Measurements from ENCODE around the gene HLCS.

HLCS gene

DNA sequence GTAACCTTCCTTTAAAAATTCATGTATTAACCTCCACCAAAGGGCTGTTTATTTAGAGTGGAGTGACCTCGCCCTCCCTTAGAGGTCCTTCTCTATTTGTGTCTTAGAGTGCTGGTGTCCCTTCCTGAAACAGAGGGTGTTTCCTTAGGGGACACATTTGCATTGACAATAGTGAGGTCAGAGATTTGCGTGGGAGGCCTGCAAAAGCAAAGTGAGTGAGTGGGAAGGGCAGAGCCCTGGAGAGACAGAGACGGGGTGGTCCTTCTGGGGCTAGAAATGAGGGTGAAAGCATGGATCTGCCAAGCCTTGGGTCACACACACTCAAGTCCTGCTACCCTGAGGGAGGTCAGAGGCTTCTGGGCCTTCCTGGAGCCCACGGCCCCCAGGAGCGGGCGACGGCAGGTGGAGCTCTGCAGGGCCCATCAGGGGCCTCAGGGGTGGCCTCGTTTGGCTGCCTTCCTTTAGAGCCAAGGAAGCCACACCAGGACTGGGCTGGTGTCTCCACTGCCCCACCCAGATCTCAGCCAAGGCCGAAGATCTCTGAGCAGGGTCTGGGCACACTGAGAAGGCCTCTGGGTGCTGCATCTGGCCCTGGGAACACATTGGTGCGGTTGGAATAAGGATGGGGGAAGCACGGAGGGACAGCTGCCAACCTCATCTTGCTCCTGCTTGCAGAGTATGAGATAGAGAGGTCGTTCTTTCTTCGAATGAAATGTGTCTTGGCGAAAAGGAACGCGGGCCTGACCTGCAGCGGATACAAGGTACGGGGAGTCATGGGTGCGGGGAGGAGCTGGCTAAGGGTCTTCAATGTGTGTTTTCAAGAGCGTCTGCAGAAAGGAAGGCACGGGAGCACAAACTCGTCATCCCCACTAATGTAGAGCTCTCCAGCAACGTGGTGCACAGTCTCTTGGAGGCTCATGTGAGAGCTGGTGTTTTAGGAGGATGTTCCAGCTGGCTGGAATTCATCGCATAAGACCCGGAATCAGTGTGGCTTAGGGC is 243.8 kb downstream of the HLCS start:
- DNase-seq (ENCODE audit: low read depth, low spot score), result no peak
- no peak overlapping the region for H3K4me3 ChIP-seq (ENCODE audit: low read depth, low read length)
- POLR2A ChIA-PET, result no interaction called here
- TF ChIP-seq, protein P1, sequence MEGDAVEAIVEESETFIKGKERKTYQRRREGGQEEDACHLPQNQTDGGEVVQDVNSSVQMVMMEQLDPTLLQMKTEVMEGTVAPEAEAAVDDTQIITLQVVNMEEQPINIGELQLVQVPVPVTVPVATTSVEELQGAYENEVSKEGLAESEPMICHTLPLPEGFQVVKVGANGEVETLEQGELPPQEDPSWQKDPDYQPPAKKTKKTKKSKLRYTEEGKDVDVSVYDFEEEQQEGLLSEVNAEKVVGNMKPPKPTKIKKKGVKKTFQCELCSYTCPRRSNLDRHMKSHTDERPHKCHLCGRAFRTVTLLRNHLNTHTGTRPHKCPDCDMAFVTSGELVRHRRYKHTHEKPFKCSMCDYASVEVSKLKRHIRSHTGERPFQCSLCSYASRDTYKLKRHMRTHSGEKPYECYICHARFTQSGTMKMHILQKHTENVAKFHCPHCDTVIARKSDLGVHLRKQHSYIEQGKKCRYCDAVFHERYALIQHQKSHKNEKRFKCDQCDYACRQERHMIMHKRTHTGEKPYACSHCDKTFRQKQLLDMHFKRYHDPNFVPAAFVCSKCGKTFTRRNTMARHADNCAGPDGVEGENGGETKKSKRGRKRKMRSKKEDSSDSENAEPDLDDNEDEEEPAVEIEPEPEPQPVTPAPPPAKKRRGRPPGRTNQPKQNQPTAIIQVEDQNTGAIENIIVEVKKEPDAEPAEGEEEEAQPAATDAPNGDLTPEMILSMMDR (IDR thresholded peaks at IDR 0.05; ENCODE audit: insufficient read depth, low read length, missing control alignments), result no peak
- CTCF ChIA-PET, result interaction anchor here (0.7 to 1.2 kb wide), 3 partner anchors 12 to 92 kb away, joined by 3 read pairs; no protein-coding TSS in a partner anchor

DNA sequence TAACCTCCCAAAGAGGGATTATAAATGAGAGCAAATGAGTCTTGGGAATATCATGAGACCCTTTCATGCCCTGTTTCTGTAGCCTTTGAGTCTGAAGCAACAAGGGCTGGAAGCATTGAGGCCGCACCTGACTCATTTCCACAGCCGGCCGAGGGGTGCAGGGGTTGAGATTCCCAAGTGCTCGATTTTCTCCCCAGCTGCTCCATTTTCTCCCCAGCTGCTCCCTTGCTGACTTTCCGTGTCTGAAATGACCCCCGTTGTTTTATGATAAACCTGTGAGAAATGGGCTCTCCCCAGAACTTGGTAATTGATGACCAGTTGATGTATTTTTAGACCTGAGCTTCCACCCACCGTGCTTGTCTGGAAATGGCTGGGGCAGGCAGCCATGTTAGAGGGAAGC is 244.7 kb downstream of the HLCS start:
- DNase-seq (ENCODE audit: low read depth, low spot score), result no peak
- H3K4me3 ChIP-seq (ENCODE audit: low read depth, low read length), result no peak overlapping the region
- CTCF ChIA-PET, result interaction anchor here (0.9 kb wide), 1 partner anchor 91 kb away, joined by 3 read pairs; no protein-coding TSS in a partner anchor
- POLR2A ChIA-PET, result no interaction called here
- TF ChIP-seq, protein P1 (IDR thresholded peaks at IDR 0.05; ENCODE audit: insufficient read depth, low read length, missing control alignments), result no peak

DNA sequence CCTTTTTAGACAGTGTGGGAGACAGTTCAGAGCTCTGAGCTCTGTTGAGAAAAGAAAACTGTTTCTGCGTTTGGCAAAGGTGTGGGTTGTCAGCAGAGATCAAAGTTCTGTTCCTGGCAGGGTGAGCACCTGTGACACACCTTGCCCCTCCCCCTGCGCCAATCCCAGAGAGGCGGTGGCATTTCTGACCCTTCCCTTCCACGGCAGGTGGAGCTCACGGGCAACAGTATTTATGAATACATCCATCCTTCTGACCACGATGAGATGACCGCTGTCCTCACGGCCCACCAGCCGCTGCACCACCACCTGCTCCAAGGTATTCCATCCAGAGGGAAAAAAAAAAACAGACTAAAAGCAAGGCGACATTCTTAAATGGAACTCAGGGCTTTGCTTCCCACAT is 246.9 kb downstream of the HLCS start:
- no peak overlapping the region for H3K4me3 ChIP-seq (ENCODE audit: low read depth, low read length)
- ChIA-PET CTCF (no interaction called here), POLR2A (no interaction called here)
- TF ChIP-seq, protein P1 (IDR thresholded peaks at IDR 0.05; ENCODE audit: insufficient read depth, low read length, missing control alignments), result no peak
- no peak for DNase-seq (ENCODE audit: low read depth, low spot score)

- TF ChIP-seq, protein P1 (IDR thresholded peaks at IDR 0.05; ENCODE audit: insufficient read depth, low read length, missing control alignments), result no peak
- CTCF ChIA-PET, result no interaction called here
- no peak overlapping the region for H3K4me3 ChIP-seq (ENCODE audit: low read depth, low read length)
- DNase-seq (ENCODE audit: low read depth, low spot score), result no peak
- POLR2A ChIA-PET, result no interaction called here
Observed at GRCh38 chr21:36718951-36719501, 247.4 kb downstream of the HLCS start.

DNA sequence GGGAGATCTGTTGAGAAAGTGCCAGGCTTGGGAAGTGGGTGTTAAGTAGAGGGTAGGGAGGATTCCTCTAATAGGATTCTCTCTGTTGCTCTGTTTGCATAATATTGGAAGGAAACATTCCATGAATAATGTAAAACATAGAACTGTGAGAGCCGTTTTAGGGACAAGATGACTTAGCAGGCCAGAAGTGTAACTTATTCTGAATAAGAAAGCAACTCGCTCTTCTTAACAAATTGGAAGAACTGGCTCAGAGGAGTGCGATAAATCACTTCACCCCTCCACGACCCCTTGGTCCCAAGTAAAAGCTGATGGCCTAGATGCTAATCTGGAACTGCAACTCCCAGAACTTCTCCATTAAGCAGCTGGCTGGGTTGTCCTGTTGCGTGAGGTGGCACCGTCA is 248.5 kb downstream of the HLCS start:
- no peak overlapping the region for H3K4me3 ChIP-seq (ENCODE audit: low read depth, low read length)
- no peak for DNase-seq (ENCODE audit: low read depth, low spot score)
- TF ChIP-seq, protein P1 (IDR thresholded peaks at IDR 0.05; ENCODE audit: insufficient read depth, low read length, missing control alignments), result no peak
- ChIA-PET POLR2A (no interaction called here), CTCF (no interaction called here)

- CTCF ChIA-PET, result no interaction called here
- H3K4me3 ChIP-seq (ENCODE audit: low read depth, low read length), result no peak overlapping the region
- no peak for DNase-seq (ENCODE audit: low read depth, low spot score)
- TF ChIP-seq, protein P1 (IDR thresholded peaks at IDR 0.05; ENCODE audit: insufficient read depth, low read length, missing control alignments), result no peak
- POLR2A ChIA-PET, result no interaction called here
Observed at GRCh38 chr21:36716836-36717235, 249.6 kb downstream of the HLCS start.

Measured in AG04449 (cell line).